ENCODE results near the gene GABRA6.

DNA sequence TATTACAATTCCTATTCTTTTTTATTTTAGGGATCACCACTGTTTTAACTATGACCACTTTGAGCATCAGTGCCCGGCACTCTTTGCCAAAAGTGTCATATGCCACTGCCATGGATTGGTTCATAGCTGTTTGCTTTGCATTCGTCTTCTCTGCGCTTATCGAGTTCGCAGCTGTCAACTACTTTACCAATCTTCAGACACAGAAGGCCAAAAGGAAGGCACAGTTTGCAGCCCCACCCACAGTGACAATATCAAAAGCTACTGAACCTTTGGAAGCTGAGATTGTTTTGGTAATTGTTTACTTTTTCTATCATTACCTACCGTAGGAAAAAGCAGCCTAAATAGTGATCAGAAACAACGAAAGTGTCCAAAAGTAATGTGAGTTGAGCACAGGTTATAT, 6.4 kb downstream of the GABRA6 start:
- TF ChIP-seq, protein P1, sequence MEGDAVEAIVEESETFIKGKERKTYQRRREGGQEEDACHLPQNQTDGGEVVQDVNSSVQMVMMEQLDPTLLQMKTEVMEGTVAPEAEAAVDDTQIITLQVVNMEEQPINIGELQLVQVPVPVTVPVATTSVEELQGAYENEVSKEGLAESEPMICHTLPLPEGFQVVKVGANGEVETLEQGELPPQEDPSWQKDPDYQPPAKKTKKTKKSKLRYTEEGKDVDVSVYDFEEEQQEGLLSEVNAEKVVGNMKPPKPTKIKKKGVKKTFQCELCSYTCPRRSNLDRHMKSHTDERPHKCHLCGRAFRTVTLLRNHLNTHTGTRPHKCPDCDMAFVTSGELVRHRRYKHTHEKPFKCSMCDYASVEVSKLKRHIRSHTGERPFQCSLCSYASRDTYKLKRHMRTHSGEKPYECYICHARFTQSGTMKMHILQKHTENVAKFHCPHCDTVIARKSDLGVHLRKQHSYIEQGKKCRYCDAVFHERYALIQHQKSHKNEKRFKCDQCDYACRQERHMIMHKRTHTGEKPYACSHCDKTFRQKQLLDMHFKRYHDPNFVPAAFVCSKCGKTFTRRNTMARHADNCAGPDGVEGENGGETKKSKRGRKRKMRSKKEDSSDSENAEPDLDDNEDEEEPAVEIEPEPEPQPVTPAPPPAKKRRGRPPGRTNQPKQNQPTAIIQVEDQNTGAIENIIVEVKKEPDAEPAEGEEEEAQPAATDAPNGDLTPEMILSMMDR (conservative IDR thresholded peaks at IDR 0.05; ENCODE audit: low read depth in 2 of 2), result no peak
- TF ChIP-seq REST (IDR thresholded peaks at IDR 0.05; ENCODE audit: unreplicated experiment) (no peak), EZH2phosphoT487 (IDR thresholded peaks at IDR 0.05; ENCODE audit: unreplicated experiment) (no peak)

All from GM23338 (cell line).